GM12872 (cell line): ENCODE measurements around the gene PTRH2.

Experiments
- TF ChIP-seq, protein P1 (sequence below): IDR thresholded peaks from 3 replicates; pipeline ENCODE4 v1.5.1; 2011; ENCODE audit warnings: low read depth, mild to moderate bottlenecking, low read length, moderate library complexity; ENCODE audit not compliant: insufficient read depth

Gene PTRH2

DNA sequence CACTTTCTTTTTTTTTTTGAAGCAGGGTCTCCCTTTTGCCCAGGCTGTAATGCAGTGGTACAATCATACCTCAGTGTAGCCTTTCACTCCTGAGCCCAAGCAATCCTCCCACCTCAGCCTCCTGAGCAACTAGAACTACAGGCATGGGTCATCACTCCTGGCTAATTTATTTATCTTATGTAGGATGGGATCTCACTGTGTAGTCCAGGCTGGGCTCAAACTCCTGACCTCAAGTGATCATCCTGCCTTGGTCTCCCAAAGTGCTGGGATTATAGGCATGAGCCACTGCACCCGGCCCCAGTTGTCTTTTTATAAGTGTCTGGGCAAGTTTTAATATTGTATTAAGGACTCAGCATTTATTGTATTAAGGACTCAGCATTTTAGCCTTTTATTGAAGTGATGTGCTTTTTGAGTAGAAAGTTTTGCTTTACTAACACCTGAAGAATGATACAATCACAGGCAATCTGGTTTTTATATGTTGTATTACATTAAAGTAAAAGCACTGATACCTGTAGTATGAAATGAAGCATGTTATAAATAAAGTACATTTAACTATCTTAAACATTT lies 23.1 kb upstream of the PTRH2 start:
- TF ChIP-seq, protein P1, sequence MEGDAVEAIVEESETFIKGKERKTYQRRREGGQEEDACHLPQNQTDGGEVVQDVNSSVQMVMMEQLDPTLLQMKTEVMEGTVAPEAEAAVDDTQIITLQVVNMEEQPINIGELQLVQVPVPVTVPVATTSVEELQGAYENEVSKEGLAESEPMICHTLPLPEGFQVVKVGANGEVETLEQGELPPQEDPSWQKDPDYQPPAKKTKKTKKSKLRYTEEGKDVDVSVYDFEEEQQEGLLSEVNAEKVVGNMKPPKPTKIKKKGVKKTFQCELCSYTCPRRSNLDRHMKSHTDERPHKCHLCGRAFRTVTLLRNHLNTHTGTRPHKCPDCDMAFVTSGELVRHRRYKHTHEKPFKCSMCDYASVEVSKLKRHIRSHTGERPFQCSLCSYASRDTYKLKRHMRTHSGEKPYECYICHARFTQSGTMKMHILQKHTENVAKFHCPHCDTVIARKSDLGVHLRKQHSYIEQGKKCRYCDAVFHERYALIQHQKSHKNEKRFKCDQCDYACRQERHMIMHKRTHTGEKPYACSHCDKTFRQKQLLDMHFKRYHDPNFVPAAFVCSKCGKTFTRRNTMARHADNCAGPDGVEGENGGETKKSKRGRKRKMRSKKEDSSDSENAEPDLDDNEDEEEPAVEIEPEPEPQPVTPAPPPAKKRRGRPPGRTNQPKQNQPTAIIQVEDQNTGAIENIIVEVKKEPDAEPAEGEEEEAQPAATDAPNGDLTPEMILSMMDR: no peak

DNA sequence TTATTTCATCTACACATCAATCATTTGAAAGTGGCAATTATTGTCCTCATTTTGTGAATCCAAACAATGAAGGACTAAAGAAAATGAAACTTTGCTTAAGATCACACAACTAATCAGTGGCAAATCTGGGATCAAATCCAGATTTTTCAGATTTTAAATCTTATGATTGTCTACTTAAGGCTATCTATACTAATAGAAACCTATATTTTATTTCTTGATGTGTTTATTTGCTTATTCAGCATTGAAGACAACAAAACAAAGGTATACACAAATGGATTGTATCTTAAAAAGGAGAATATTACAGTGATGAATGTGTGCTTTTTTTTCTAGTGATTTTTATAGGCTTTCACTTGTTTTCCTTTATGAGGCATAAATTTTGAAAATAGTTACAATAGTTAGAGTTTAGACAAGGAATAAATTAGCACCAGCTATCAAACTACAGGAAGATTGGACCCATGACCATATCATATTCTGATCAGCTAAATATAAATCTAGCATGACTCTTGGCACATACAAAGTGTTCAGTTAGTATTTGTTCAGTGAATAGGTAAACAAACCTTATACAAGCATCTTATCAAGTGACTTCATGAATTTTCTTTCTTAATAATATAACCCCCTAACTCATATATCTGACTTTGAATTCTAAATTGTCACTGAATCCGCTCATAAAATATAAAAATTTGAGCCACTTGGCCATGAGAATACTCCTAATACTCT lies 20.7 kb upstream of the PTRH2 start:
- TF ChIP-seq, protein P1: no peak

DNA sequence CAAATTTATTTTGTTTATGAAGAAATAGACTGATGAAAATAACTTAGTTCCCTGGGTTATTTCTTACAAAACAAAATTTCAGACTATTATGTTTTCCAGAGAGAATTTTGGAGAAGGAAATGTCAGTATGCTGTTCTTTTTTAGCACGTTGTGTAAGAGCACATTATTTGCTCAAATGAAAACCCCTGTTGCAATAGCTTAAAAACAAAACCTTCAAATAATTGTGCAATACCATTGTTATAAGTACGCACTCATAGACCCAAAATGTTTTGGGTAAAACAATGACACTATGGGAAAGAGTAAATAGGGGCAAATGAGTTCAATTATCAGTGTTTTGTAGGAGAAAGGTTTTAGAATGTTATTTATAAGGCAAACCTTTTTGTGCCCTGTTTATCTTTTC lies 18.5 kb upstream of the PTRH2 start:
- TF ChIP-seq, protein P1: no peak

DNA sequence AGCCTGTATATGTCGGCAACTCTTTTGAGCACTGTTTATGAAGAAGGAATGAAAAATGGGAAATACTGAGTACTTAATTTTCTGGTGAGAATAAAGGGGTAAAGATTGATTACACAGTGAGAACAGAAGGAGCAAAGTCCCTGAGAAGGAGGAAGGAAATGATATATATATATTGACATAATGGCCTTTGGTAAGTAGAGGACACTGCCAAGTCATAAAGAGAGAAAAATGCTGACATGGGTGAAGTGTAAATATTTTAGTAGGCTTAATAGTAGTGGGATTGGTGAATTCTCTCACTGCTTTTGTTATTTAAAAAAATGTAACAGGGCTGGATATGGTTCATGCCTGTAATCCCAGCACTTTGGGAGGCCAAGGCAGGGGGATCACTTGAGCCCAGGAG lies 16.4 kb upstream of the PTRH2 start:
- TF ChIP-seq, protein P1: no peak

DNA sequence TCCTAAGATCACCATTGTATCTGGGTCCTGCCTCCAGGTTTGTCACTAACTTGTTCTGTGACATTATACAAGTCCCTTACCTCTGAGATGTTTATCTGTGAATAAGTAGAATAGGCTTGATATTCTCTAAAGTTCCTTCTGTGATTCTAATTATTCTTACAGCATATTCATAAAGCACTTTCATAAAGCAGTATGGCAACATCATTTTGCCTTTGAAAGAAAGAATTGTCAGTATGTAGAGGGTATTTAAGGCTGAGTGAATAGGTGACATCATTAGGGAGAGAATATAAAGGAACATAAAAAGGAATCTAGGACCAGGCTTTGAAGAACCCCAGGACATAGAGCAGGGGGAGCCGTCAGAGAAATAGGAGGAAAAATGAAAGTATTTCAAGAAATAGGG lies 15.8 kb upstream of the PTRH2 start:
- TF ChIP-seq, protein P1: no peak

DNA sequence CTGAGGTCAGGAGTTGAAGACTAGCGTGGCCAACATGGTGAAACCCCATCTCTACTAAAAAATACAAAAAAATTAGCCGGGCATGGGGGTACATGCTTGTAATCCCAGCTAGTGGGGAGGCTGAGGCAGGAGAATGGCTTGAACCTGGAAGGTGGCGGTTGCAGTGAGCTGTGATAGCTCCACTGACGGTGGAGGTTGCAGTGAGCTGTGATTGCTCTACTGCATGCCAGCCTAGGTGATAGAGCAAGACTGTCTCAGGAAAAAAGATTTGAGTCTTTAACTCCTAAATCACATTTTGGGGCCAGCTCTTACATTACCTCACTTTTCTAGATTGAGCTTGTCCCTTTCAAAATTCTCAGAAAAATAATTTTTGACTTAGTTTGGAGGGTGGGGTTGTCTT lies 15.4 kb upstream of the PTRH2 start:
- TF ChIP-seq, protein P1: no peak

DNA sequence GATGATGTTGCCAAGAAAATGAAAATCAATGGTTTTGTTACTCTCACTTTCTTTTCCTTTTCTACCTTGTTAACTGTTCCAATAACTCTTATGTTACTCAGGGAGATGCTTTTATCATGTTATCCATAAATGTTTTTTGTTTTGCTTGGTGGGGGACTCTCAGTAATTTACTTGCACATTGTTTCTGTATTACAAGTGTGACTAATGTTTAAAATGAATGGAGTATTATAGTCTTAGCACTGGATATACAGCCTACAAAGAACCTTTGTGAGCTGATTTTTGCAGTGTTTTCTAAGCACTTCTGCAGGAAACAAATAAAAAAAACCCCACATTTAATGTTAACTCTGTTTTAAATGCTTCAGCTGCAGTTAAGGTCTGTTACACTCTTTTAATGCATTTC lies 12.3 kb upstream of the PTRH2 start:
- TF ChIP-seq, protein P1: no peak
